Measurements from ENCODE around the gene RPL37A.

The RPL37A gene

GRCh38 chr2:216499641-216500218, 1.1 kb downstream of the RPL37A start:
- TF ChIP-seq ZNF274 (IDR thresholded peaks at IDR 0.05; ENCODE audit: low read depth, low read length): no peak
- peak overlapping the region; percentile 99 for H3K4me3 ChIP-seq (ENCODE audit: low read length)

- no peak for TF ChIP-seq ZNF274 (IDR thresholded peaks at IDR 0.05; ENCODE audit: low read depth, low read length)
Measured at GRCh38 chr2:216500572-216500971, 1.9 kb downstream of the RPL37A start.

GRCh38 chr2:216501854-216502253, 3.2 kb downstream of the RPL37A start:
- H3K4me3 ChIP-seq (ENCODE audit: low read length): no peak overlapping the region
- TF ChIP-seq ZNF274 (IDR thresholded peaks at IDR 0.05; ENCODE audit: low read depth, low read length): no peak

More at GRCh38 chr2:216500572-216500971, 1.9 kb downstream of the RPL37A start:
- H3K4me3 ChIP-seq (ENCODE audit: low read length): peak overlapping the region; percentile 99; the same call in 1 of the 2 replicates

- H3K4me3 ChIP-seq (ENCODE audit: low read length): no peak overlapping the region
- no peak for TF ChIP-seq ZNF274 (IDR thresholded peaks at IDR 0.05; ENCODE audit: low read depth, low read length)
Measured at GRCh38 chr2:216502381-216503158, 3.9 kb downstream of the RPL37A start.

- H3K4me3 ChIP-seq (ENCODE audit: low read length): no peak overlapping the region
- no peak for TF ChIP-seq ZNF274 (IDR thresholded peaks at IDR 0.05; ENCODE audit: low read depth, low read length)
Measured at GRCh38 chr2:216503159-216503629, 4.5 kb downstream of the RPL37A start.

- TF ChIP-seq ZNF274 (IDR thresholded peaks at IDR 0.05; ENCODE audit: low read depth, low read length): no peak
- no peak overlapping the region for H3K4me3 ChIP-seq (ENCODE audit: low read length)
Measured at GRCh38 chr2:216503697-216504375, 5.2 kb downstream of the RPL37A start.

- no peak overlapping the region for H3K4me3 ChIP-seq (ENCODE audit: low read length)
- TF ChIP-seq ZNF274 (IDR thresholded peaks at IDR 0.05; ENCODE audit: low read depth, low read length): no peak
Measured at GRCh38 chr2:216504376-216504762, 5.7 kb downstream of the RPL37A start.

- TF ChIP-seq ZNF274 (IDR thresholded peaks at IDR 0.05; ENCODE audit: low read depth, low read length): no peak
- no peak overlapping the region for H3K4me3 ChIP-seq (ENCODE audit: low read length)
Measured at GRCh38 chr2:216505133-216506106, 6.8 kb downstream of the RPL37A start.

- TF ChIP-seq ZNF274 (IDR thresholded peaks at IDR 0.05; ENCODE audit: low read depth, low read length): no peak
- no peak overlapping the region for H3K4me3 ChIP-seq (ENCODE audit: low read length)
Measured at GRCh38 chr2:216507220-216508160, 8.8 kb downstream of the RPL37A start.

- no peak overlapping the region for H3K4me3 ChIP-seq (ENCODE audit: low read length)
- TF ChIP-seq ZNF274 (IDR thresholded peaks at IDR 0.05; ENCODE audit: low read depth, low read length): no peak
Measured at GRCh38 chr2:216508229-216508628, 9.6 kb downstream of the RPL37A start.

GRCh38 chr2:216516730-216517350, 18.2 kb downstream of the RPL37A start:
- H3K4me3 ChIP-seq (ENCODE audit: low read length): no peak overlapping the region
- no peak for TF ChIP-seq ZNF274 (IDR thresholded peaks at IDR 0.05; ENCODE audit: low read depth, low read length)
